Right lobe of liver (tissue), 6 donors: ENCODE measurements around the gene MDFIC. TPM values are rescaled to one million over a fixed set of nuclear protein-coding genes. Genes with fewer than 3 reads are reported as not detected.

Experiments used
- ATAC-seq, 4 donors: fragments of 200-7000 bp; cut with Tn5 transposase; one replicate each; pipeline ENCODE4 v1.9.1; 2020; ENCODE audit warnings: mild to moderate bottlenecking in 4 of 4, moderate library complexity in 4 of 4
- DNase-seq, 3 donors: peaks; one replicate each; pipeline ENCODE4 v3.0.0-alpha.2; 2020
- H3K27ac ChIP-seq, 3 donors: fragments of 200-600 bp; one replicate each; pipeline ENCODE4 v1.8.0; 2022
- H3K27me3 ChIP-seq, 2 donors: fragments of 200-600 bp; one replicate each; pipeline ENCODE4 v1.8.0; 2022
- H3K36me3 ChIP-seq, 4 donors: fragments of 200-600 bp; sonication (generic) in 1 of 4; one replicate each; pipeline versions ENCODE4 v1.5.1 to v1.8.0; 2017 to 2022; ENCODE audit warnings: control low read depth in 1 of 4
- H3K4me1 ChIP-seq, 4 donors: fragments of 200-600 bp; sonication (generic) in 1 of 4; one replicate each; pipeline versions ENCODE4 v1.5.1 to v1.8.0; 2017 to 2022; ENCODE audit warnings: control low read depth in 1 of 4
- H3K4me3 ChIP-seq, 3 donors: fragments of 200-600 bp; one replicate each; pipeline ENCODE4 v1.8.0; 2022
- H3K9me3 ChIP-seq, 4 donors: fragments of 200-600 bp; sonication (generic) in 1 of 4; one replicate each; pipeline versions ENCODE4 v1.5.1 to v1.8.0; 2017 to 2022; ENCODE audit warnings: control low read depth in 1 of 4
- CTCF ChIP-seq, 4 donors: fragments of 200-600 bp in 3 of 4; fragments of 450-650 bp in 1 of 4; IDR thresholded peaks; one replicate each; pipeline versions ENCODE4 v1.5.1 to v1.8.0; 2016 to 2022; ENCODE audit warnings: antibody characterized with exemption in 4 of 4, mild to moderate bottlenecking in 2 of 4
- POLR2A ChIP-seq: fragments of 450-650 bp; IDR thresholded peaks from one replicate; pipeline ENCODE4 v1.6.1; 2017; ENCODE audit warnings: antibody characterized with exemption, mild to moderate bottlenecking
- WGBS: methylation state at CpG from one replicate; pipeline ENCODE4 v1.1.6; 2018; ENCODE audit warnings: low coverage, low lambda C conversion rate; ENCODE audit not compliant: insufficient coverage; ENCODE audit errors: missing lambda C conversion rate; 5-methylcytosine and 5-hydroxymethylcytosine counted together
- intact Hi-C, 2 donors: fragments of 100-400 bp; cut with DNase I; formaldehyde crosslinking; loops; one replicate each; pipeline versions ENCODE4 v1.11.2 to v1.14.1; 2022
- total RNA-seq, 6 experiments: library from RNA; depleted of rRNA in 2 of 6; stranded (reverse); fragments of >200 nt in 2 of 6; fragmentation: NEBNext Ultra II Directional in 3 of 6; extraction: Animal tissue kit (Norgen Biotek cat#: 25700) in 3 of 6; gene quantifications; one replicate each; pipeline versions ENCODE4 v1.1.0 to v1.2.4, GENCODE V29; 2016 to 2023
- donor health status: DM: no; HTN: yes; CAD: no.
- donor health status: DM: no; HTN: no; CAD: no.
- donor health status: DM: no; HTN: no; CAD: no.
- donor health status: DM: no; HTN: yes; CAD: no.
- donor health status: DM: no; HTN: yes; CAD: no.

Gene MDFIC
- total RNA-seq, 6 experiments from 2014 or later, result 7.5 to 20.7 (median 13.4) TPM

GRCh38 chr7:115052706-115053105 lies 130.8 kb downstream of the MDFIC start:
- Histone ChIP-seq H3K27ac (no peak overlapping the region), H3K36me3 (no peaks in the 10 kb centered on the region), H3K9me3 (no peaks in the 10 kb centered on the region), H3K27me3 (no peaks in the 10 kb centered on the region), H3K4me3 (no peak overlapping the region), H3K4me1 (no peaks in the 10 kb centered on the region)
- intact Hi-C loops, result no loop called here
- no peak for DNase-seq
- WGBS, result 75% methylated on average over 4 of the region's 4 CpGs
- no peak for TF ChIP-seq CTCF (IDR thresholded peaks at IDR 0.05)
- TF ChIP-seq POLR2A, result no peak
- ATAC-seq, result no peak

- WGBS, result 40% methylated on average over 3 of the region's 3 CpGs
- Histone ChIP-seq H3K4me1 (no peaks in the 10 kb centered on the region), H3K27ac (no peak overlapping the region), H3K4me3 (no peak overlapping the region), H3K27me3 (no peaks in the 10 kb centered on the region), H3K9me3 (no peaks in the 10 kb centered on the region), H3K36me3 (no peaks in the 10 kb centered on the region)
- DNase-seq (no peak), ATAC-seq (peak in 3 of 4 donors; percentile 21 to 63 (median 39))
- intact Hi-C loops, result no loop called here
- TF ChIP-seq POLR2A (no peak), CTCF (IDR thresholded peaks at IDR 0.05) (no peak)
These were observed 132.7 kb downstream of the MDFIC start for GRCh38 chr7:115054478-115055065.

GRCh38 chr7:115056019-115056418 lies 134.1 kb downstream of the MDFIC start:
- DNase-seq, result no peak
- H3K4me1 ChIP-seq, result no peaks in the 10 kb centered on the region
- intact Hi-C loops, result no loop called here
- no peak for TF ChIP-seq CTCF (IDR thresholded peaks at IDR 0.05)
- no peak for TF ChIP-seq POLR2A
- no peaks in the 10 kb centered on the region for H3K27me3 ChIP-seq
- H3K4me3 ChIP-seq, result no peak overlapping the region
- no peak overlapping the region for H3K27ac ChIP-seq
- WGBS, result 58% methylated on average over 2 of the region's 2 CpGs
- ATAC-seq, result no peak
- no peaks in the 10 kb centered on the region for H3K9me3 ChIP-seq
- H3K36me3 ChIP-seq, result no peaks in the 10 kb centered on the region

GRCh38 chr7:115058726-115059125 lies 136.8 kb downstream of the MDFIC start:
- H3K9me3 ChIP-seq, result no peaks in the 10 kb centered on the region
- no peak overlapping the region for H3K4me3 ChIP-seq
- no peaks in the 10 kb centered on the region for H3K36me3 ChIP-seq
- H3K27me3 ChIP-seq, result no peaks in the 10 kb centered on the region
- intact Hi-C loops, result no loop called here
- ATAC-seq (no peak), DNase-seq (no peak)
- no peaks in the 10 kb centered on the region for H3K4me1 ChIP-seq
- H3K27ac ChIP-seq, result no peak overlapping the region
- TF ChIP-seq CTCF (IDR thresholded peaks at IDR 0.05) (no peak), POLR2A (no peak)
- 69% methylated on average over 3 of the region's 3 CpGs for WGBS

- no peak for TF ChIP-seq POLR2A
- intact Hi-C loops, result no loop called here
- Histone ChIP-seq H3K36me3 (no peaks in the 10 kb centered on the region), H3K9me3 (no peaks in the 10 kb centered on the region), H3K4me1 (no peaks in the 10 kb centered on the region), H3K27ac (no peak overlapping the region), H3K27me3 (no peaks in the 10 kb centered on the region), H3K4me3 (no peak overlapping the region)
- no peak for ATAC-seq
- no peak for DNase-seq
These were observed 137.4 kb downstream of the MDFIC start for GRCh38 chr7:115059321-115059720.
